ENCODE data around the gene NPDC1. TPM values are rescaled to one million over a fixed set of nuclear protein-coding genes. Genes with fewer than 3 reads are reported as not detected.

The NPDC1 gene
- total RNA-seq, 1 donor from 2014 or later: 63.9 TPM

DNA sequence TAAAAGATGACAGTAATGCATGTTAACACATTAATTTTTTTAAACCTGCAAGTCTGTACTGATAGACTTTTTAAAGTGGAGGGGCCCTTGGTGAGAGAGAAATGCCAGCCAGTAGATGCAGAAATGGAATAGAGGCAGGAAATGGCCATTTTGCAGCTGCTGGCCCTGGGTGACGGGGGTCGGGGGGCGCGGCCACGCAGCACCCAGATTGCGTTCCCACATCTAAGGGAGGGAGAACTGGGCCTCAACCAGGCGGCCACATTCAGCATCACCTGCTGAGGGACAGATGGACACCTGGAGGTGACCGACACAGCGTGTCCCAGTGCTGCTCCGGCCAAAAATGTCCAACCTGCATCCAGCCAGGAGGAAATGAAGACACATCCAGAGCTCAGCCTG lies 43.3 kb downstream of the NPDC1 start:
- Histone ChIP-seq H3K4me1 (peaks cover 5% of the 10 kb centered on the region), H3K27ac (replicated peaks) (no peak overlapping the region), H3K27me3 (ENCODE audit: low read depth) (peaks cover 8% of the 10 kb centered on the region), H3K36me3 (no peaks in the 10 kb centered on the region), H3K9me3 (replicated peaks) (peaks cover 6% of the 10 kb centered on the region), H3K4me3 (no peak overlapping the region)
- DNase-seq: no peak
- intact Hi-C loops (cut with micrococcal nuclease): no loop called here
- TF ChIP-seq, protein P1, sequence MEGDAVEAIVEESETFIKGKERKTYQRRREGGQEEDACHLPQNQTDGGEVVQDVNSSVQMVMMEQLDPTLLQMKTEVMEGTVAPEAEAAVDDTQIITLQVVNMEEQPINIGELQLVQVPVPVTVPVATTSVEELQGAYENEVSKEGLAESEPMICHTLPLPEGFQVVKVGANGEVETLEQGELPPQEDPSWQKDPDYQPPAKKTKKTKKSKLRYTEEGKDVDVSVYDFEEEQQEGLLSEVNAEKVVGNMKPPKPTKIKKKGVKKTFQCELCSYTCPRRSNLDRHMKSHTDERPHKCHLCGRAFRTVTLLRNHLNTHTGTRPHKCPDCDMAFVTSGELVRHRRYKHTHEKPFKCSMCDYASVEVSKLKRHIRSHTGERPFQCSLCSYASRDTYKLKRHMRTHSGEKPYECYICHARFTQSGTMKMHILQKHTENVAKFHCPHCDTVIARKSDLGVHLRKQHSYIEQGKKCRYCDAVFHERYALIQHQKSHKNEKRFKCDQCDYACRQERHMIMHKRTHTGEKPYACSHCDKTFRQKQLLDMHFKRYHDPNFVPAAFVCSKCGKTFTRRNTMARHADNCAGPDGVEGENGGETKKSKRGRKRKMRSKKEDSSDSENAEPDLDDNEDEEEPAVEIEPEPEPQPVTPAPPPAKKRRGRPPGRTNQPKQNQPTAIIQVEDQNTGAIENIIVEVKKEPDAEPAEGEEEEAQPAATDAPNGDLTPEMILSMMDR (IDR thresholded peaks at IDR 0.05; ENCODE audit: borderline replicate concordance): no peak

DNA sequence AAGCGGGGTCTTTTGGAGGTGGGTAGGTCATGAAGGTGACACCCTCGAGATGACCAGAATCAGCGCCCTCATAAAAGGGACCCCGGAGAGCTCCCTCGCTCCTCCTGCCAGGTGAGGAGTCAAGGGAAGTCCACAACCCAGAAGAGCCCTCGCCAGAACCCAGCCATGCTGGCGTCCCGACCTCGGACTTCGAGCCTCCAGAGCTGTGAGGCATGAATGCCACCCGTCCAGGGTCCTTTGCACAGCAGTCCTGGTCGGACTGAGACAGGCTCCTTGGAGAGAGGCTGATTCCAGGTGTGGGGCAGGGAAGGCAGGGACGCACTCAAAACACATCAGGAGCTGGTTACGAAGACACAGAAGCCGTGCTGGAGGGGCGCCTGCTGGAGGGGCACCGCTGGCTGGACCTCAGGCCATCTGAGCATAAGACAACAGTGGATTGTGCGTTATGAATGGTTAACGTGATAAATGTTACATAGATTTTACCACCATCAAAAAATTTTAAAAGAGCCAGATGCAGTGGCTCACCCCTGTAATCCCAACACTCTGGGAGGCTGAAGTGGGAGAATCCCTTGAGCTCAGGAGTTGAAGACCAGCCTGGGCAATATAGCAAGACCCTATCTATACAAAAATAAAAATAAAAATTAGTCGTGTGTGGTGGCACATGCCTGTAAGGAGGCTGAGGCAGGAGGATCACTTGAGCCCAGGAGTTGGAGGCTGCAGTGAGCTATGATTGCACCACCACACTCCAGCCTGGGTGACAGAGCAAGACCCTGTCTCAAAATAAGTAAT lies 43.9 kb downstream of the NPDC1 start:
- TF ChIP-seq, protein P1 (IDR thresholded peaks at IDR 0.05; ENCODE audit: borderline replicate concordance): no peak
- Histone ChIP-seq H3K4me3 (no peak overlapping the region), H3K9me3 (replicated peaks) (peaks cover 6% of the 10 kb centered on the region), H3K4me1 (peaks cover 11% of the 10 kb centered on the region), H3K27me3 (ENCODE audit: low read depth) (peaks cover 14% of the 10 kb centered on the region), H3K36me3 (no peaks in the 10 kb centered on the region), H3K27ac (replicated peaks) (no peak overlapping the region)
- DNase-seq: no peak
- intact Hi-C loops (cut with micrococcal nuclease): no loop called here

DNA sequence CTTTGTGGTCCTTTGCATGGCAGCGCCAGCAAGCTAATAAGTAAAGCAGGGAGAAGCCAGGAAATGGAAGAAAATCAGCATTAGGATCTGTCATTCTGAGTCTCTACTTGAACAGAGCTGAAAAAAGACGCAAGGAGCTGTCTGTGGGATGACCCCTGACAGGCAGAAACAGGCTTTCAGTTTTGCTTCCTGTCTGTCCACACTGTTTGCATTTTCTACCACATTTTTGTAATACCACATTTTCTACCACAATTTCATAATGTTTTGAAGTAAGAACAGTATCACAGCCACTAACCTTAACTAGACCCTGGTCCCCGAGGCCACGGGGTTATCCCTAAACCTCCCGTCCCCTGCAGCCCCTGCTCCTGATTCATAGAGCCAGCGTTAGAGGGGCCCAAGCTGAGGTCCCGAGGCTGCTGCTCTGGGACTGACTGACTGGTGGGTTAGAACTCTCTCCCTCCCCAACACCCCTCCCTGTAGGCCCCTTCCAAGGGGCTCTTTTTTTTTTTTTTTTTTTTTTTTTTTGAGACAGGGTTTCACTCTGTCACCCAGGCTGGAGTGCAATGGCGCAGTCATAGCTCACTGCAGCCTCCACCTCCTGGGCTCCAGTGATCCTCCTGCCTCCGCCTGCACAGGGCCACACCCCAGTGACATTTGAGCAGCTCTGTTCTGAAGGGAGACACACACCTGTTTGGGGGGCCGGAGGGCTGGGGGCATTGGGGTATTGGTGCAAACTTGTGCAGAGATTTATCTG lies 45.6 kb downstream of the NPDC1 start:
- Histone ChIP-seq H3K9me3 (replicated peaks) (peaks cover 6% of the 10 kb centered on the region), H3K27ac (replicated peaks) (no peak overlapping the region), H3K4me1 (peaks cover 28% of the 10 kb centered on the region), H3K27me3 (ENCODE audit: low read depth) (peaks cover 31% of the 10 kb centered on the region), H3K36me3 (no peaks in the 10 kb centered on the region), H3K4me3 (no peak overlapping the region)
- intact Hi-C loops (cut with micrococcal nuclease): no loop called here
- TF ChIP-seq, protein P1 (IDR thresholded peaks at IDR 0.05; ENCODE audit: borderline replicate concordance): no peak
- no peak for DNase-seq

DNA sequence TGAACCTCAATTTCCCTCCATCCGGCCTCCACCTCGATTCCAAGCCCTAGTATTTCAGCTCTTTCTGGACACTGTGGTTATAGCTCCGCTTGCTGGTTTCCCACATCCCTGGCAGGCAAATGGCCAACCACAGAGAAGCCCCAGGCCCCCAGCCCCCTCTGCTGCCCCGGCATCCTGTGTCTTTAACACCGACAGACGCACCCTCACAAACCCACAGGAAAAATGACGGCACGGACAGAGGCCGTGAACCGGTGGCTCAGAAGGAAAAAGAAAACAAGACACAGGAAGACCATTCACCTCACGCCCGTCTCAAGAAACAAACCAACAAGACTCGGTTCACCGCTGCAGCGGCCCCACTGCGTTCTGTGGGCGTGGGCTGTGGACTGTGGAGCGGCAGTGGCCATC lies 48.1 kb downstream of the NPDC1 start:
- H3K27ac ChIP-seq (replicated peaks): no peak overlapping the region

DNA sequence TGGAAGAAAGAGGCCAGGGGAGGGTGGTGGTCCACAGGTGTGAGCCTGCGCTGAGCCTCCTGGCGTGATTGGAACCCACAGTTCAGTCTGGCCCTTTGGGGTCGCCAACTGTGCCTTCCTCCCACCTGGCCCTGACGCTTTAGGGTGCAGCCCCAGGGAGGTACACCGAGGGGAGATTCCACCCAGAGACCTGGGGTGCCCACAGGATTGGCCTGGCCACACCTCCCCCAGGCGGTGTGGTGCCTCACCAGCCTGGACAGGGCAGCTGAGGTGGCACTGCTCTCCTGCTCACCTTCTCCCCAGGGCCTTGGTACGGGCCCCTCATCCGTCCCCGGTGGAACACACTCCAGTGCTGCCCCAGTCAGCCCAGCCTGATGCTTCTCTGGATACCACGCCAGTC lies 48.6 kb downstream of the NPDC1 start:
- intact Hi-C loops (cut with micrococcal nuclease): no loop called here
- Histone ChIP-seq H3K27me3 (ENCODE audit: low read depth) (peaks cover 55% of the 10 kb centered on the region), H3K36me3 (peaks cover 11% of the 10 kb centered on the region), H3K4me3 (no peak overlapping the region), H3K9me3 (replicated peaks) (no peaks in the 10 kb centered on the region), H3K27ac (replicated peaks) (no peak overlapping the region), H3K4me1 (peaks cover 57% of the 10 kb centered on the region)
- TF ChIP-seq, protein P1 (IDR thresholded peaks at IDR 0.05; ENCODE audit: borderline replicate concordance): no peak
- no peak for DNase-seq

More for the DNA sequence above, 48.1 kb downstream of the NPDC1 start:
- TF ChIP-seq, protein P1 (IDR thresholded peaks at IDR 0.05; ENCODE audit: borderline replicate concordance): peak; percentile 30
- H3K4me3 ChIP-seq: no peak overlapping the region
- peaks cover 53% of the 10 kb centered on the region for H3K4me1 ChIP-seq
- H3K27me3 ChIP-seq (ENCODE audit: low read depth): peaks cover 55% of the 10 kb centered on the region
- intact Hi-C loops (cut with micrococcal nuclease): no loop called here
- H3K36me3 ChIP-seq: peaks cover 11% of the 10 kb centered on the region
- no peak for DNase-seq
- H3K9me3 ChIP-seq (replicated peaks): no peaks in the 10 kb centered on the region
